Epithelial cell of esophagus (primary cell): Measurements from ENCODE around the gene KIT.

ENCODE experiments used
- DNase-seq: peaks from one replicate; pipeline ENCODE4 v3.0.0; 2010; ENCODE audit warnings: low read depth
- H3K4me3 ChIP-seq: 2 replicates; pipeline ENCODE4 v1.5.1; 2011; ENCODE audit warnings: mild to moderate bottlenecking, low read length, control low read depth
- TF ChIP-seq, protein P1 (sequence below): IDR thresholded peaks from 2 replicates; pipeline ENCODE4 v1.5.1; 2011; ENCODE audit warnings: low read depth, mild to moderate bottlenecking, low read length, control low read depth, inconsistent platforms; ENCODE audit not compliant: insufficient read depth; ENCODE audit errors: missing control alignments

KIT gene

GRCh38 chr4:54669831-54670230 lies 12.1 kb downstream of the KIT start:
- TF ChIP-seq, protein P1, sequence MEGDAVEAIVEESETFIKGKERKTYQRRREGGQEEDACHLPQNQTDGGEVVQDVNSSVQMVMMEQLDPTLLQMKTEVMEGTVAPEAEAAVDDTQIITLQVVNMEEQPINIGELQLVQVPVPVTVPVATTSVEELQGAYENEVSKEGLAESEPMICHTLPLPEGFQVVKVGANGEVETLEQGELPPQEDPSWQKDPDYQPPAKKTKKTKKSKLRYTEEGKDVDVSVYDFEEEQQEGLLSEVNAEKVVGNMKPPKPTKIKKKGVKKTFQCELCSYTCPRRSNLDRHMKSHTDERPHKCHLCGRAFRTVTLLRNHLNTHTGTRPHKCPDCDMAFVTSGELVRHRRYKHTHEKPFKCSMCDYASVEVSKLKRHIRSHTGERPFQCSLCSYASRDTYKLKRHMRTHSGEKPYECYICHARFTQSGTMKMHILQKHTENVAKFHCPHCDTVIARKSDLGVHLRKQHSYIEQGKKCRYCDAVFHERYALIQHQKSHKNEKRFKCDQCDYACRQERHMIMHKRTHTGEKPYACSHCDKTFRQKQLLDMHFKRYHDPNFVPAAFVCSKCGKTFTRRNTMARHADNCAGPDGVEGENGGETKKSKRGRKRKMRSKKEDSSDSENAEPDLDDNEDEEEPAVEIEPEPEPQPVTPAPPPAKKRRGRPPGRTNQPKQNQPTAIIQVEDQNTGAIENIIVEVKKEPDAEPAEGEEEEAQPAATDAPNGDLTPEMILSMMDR = no peak
- no peak for DNase-seq
- H3K4me3 ChIP-seq = no peak overlapping the region

DNA sequence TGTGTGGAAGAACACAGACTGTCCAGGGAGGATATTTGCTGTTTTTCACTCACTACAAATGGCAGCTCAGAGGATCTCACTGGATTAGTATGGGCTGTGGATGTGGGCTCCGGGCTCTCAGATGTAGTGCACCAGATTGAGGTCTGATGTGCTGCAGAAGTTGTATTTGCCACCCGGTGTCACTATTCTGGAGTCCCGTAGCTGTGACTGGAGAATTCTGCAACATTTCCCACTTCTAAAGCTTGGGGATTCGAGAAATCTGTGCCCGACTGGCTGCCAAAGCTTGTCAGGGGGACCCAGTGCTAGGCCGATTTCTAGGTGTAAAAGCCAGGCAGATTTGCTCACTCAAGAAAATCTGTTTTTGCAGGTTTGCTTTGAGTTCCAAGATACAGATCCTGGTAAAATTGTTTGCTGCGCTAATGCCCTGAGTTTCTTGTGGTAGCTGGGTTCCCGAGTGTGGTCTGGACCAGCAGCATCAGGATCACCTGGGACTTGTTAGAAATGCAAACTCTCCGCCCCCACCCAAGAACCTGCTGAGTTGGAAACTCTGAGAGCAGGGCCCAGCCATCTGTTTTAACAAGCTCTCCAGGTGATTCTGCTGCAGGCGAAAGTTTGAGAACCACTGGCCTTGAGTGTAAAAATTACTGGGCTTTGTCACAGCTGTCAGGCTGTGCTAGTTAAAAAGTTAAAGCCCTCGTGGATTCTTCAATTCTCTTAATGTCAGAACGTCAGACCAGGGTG lies 18.1 kb downstream of the KIT start:
- TF ChIP-seq, protein P1 = no peak
- DNase-seq = no peak
- H3K4me3 ChIP-seq = no peak overlapping the region

DNA sequence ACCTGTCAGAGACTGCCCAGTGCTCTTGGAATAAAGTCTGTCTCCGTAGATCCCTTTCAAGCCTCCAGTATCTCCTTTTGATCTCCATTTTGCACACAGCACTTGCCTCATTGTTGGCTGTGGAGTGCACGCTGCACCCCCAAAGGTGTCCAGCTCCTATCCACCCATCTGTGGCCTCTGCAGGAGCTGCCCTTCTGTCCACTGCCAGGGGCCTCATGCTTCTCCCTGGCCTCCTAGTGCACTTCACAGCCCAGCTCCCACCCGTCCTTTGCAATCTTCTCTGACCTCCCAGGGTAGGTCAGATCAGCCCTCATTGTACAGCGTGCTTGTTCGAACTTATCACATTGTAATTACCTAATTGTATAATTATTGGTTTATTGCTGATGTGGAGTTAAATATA lies 18.9 kb downstream of the KIT start:
- DNase-seq = no peak
- TF ChIP-seq, protein P1 = no peak
- H3K4me3 ChIP-seq = no peak overlapping the region

DNA sequence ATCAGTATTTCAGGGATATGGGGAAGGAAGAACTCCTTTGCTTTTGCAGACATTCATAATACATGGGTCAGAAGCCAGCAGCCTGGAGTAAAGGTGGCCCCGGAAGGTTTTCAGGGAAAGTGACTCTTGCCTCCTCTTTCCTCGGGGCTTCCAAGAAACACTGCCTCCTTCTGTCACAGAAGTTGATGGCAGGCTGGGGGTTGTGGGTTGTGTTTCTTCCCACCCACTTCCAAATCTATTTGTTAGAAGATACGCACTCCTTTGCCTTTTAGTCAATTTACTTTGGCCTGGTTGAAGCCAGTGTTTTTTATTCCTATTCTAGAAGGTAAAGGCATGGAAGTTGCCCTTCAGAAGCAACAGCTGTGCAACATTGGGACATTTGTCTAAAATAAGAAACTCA lies 19.7 kb downstream of the KIT start:
- TF ChIP-seq, protein P1 = no peak
- DNase-seq = no peak
- H3K4me3 ChIP-seq = no peak overlapping the region

DNA sequence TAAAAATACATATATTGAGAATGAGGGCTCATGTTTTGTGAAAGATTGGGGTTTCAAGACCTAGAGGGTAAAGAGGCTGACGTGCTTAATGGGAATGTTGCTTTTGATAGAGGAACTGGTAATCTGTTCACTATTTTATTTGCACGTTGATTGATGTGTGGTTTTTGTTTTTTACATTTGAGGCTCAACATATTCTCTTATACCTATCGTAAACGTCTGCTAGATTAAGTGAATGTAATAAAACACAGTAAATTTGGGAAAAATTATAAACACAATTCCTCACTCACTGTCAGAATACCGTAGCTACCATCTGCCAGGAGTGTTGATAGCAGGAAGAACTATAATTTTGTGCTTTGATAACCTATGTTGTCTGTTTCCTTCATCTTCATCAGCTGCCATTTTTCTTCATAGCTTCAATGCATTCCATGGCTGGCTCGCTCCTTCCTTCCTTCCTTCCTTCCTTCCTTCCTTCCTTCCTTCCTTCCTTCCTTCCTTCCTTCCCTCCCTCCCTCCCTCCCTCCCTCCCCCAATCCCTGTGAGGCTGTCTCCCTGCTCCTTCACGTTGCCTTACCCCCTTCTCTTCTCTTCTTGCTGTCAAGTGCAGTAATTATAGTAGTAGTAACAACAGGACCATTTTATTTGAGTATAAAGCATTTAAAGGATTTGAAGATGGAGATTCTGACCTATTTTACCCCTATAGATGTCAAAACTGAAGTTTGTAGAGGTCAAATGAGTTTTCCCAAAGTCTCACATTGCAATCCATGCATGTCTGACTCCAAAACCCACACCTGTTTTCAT lies 20.3 kb downstream of the KIT start:
- H3K4me3 ChIP-seq = no peak overlapping the region
- no peak for DNase-seq
- TF ChIP-seq, protein P1 = no peak

GRCh38 chr4:54678826-54679225 lies 21.1 kb downstream of the KIT start:
- no peak for DNase-seq
- TF ChIP-seq, protein P1 = no peak
- no peak overlapping the region for H3K4me3 ChIP-seq
